ENCODE measurements around the gene NT5C3A. TPM values are rescaled to one million over a fixed set of nuclear protein-coding genes. Genes with fewer than 3 reads are reported as not detected.

The NT5C3A gene
- total RNA-seq (2014; rRNA removed; shearing (Covaris generic)): 44.7 and 48.4 TPM in 2 replicates

GRCh38 chr7:33062023-33062781 is at the start of gene NT5C3A:
TSS of gene NT5C3A (minus strand) at chr7:33062776. CDS start at chr7:33062705, 71 bp downstream.

GRCh38 chr7:33109005-33109757 is 46.6 kb upstream of the NT5C3A start, which contains the start of gene RP9:
TSS of gene RP9 (minus strand) at chr7:33109404. CDS start at chr7:33109372, 32 bp downstream.

Small RNAs within 50 kb of the gene (small RNA-seq; reads per million reads assigned to genes)
- gene RN7SL505P (not detected), gene RNU6-388P (not detected), gene RPS29P14 (not detected)

Other genes with a start within 250 kb of the NT5C3A start
- 33.3 and 33.8 TPM in 2 replicates for gene KBTBD2, start 171.0 kb downstream of the NT5C3A start, total RNA-seq (2014; rRNA removed; shearing (Covaris generic))
- gene FKBP9, start 105.3 kb downstream of the NT5C3A start, total RNA-seq (2014; rRNA removed; shearing (Covaris generic)): 94.3 and 101 TPM in 2 replicates
- 51.4 and 57.6 TPM in 2 replicates for gene RP9, start 46.6 kb upstream of the NT5C3A start, total RNA-seq (2014; rRNA removed; shearing (Covaris generic))
- gene BBS9, start 66.8 kb upstream of the NT5C3A start, total RNA-seq (2014; rRNA removed; shearing (Covaris generic)): 2.5 and 5.5 TPM in 2 replicates